BE2C (cell line): ENCODE data around the gene TCF4.

Source experiments
- DNase-seq: peaks from one replicate; pipeline ENCODE4 v3.0.0-alpha.2; 2020
- H3K27me3 ChIP-seq: fragments of 250-450 bp; sonication (Bioruptor Pico); 2 replicates; pipeline ENCODE4 v1.5.1; 2020; ENCODE audit warnings: mild to moderate bottlenecking
- H3K36me3 ChIP-seq: fragments of 250-450 bp; sonication (Bioruptor Pico); 2 replicates; pipeline ENCODE4 v1.5.1; 2020; ENCODE audit warnings: mild to moderate bottlenecking
- H3K4me1 ChIP-seq: fragments of 250-450 bp; sonication (Bioruptor Pico); 2 replicates; pipeline ENCODE4 v1.5.1; 2020
- H3K4me3 ChIP-seq: 2 replicates; pipeline ENCODE4 v1.5.1; 2011; ENCODE audit warnings: low read depth, low read length
- H3K9me3 ChIP-seq: fragments of 250-450 bp; sonication (Bioruptor Pico); 2 replicates; pipeline ENCODE4 v1.5.1; 2020
- TF ChIP-seq, protein P1 (sequence below): IDR thresholded peaks from 2 replicates; pipeline ENCODE4 v1.5.1; 2012; ENCODE audit warnings: mild to moderate bottlenecking, low read depth, low read length

TCF4 gene

GRCh38 chr18:55589625-55590291 lies 1.8 kb upstream of the TCF4 start:
- H3K4me3 ChIP-seq = peak overlapping the region; percentile 87
- TF ChIP-seq, protein P1, sequence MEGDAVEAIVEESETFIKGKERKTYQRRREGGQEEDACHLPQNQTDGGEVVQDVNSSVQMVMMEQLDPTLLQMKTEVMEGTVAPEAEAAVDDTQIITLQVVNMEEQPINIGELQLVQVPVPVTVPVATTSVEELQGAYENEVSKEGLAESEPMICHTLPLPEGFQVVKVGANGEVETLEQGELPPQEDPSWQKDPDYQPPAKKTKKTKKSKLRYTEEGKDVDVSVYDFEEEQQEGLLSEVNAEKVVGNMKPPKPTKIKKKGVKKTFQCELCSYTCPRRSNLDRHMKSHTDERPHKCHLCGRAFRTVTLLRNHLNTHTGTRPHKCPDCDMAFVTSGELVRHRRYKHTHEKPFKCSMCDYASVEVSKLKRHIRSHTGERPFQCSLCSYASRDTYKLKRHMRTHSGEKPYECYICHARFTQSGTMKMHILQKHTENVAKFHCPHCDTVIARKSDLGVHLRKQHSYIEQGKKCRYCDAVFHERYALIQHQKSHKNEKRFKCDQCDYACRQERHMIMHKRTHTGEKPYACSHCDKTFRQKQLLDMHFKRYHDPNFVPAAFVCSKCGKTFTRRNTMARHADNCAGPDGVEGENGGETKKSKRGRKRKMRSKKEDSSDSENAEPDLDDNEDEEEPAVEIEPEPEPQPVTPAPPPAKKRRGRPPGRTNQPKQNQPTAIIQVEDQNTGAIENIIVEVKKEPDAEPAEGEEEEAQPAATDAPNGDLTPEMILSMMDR = no peak
- no peaks in the 10 kb centered on the region for H3K27me3 ChIP-seq
- H3K4me1 ChIP-seq = no peaks in the 10 kb centered on the region
- H3K9me3 ChIP-seq = no peaks in the 10 kb centered on the region
- H3K36me3 ChIP-seq = peaks cover 12% of the 10 kb centered on the region
- DNase-seq = peak; percentile 88

DNA sequence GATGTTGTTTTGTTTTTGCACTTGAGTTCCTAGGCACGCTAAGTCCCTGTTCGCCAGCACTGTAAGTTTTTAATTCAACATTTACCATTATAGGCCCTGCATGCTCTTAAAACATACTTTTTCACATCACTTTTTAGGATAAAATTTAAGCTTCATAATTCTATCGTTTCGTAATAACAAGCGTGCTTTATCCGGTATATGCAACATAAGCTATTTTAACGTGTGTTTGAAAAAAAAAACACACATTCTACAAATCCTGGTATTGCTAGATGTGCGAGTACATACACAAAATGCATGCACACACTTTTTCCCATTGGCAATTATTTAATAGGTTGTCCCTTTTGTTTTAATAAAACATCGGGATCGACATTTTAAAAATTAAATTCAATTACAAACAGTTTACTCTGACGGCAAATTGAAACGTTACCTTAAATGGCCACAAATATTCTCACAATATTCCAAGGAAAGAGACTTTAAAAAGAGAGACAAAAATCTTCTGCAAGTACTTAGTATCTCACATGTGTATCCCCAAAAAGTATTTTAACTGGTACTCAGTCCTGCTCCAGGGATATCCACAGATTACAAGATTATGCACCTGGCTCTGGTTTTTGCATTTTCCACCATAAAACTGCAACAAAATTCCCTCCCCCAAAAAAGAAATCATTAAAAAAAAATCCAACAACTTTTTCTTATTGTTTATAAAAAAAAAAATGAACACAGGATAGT lies 1.0 kb upstream of the TCF4 start:
- TF ChIP-seq, protein P1 = no peak
- Histone ChIP-seq H3K9me3 (no peaks in the 10 kb centered on the region), H3K4me3 (peak overlapping the region; percentile 87), H3K4me1 (no peaks in the 10 kb centered on the region), H3K36me3 (peaks cover 12% of the 10 kb centered on the region), H3K27me3 (no peaks in the 10 kb centered on the region)
- DNase-seq = no peak

GRCh38 chr18:55587418-55588110 lies 428 bp downstream of the TCF4 start:
- Histone ChIP-seq H3K4me1 (no peaks in the 10 kb centered on the region), H3K9me3 (no peaks in the 10 kb centered on the region), H3K36me3 (peaks cover 20% of the 10 kb centered on the region), H3K4me3 (peak overlapping the region; percentile 74), H3K27me3 (no peaks in the 10 kb centered on the region)
- TF ChIP-seq, protein P1 = no peak
- DNase-seq = peak; percentile 42

DNA sequence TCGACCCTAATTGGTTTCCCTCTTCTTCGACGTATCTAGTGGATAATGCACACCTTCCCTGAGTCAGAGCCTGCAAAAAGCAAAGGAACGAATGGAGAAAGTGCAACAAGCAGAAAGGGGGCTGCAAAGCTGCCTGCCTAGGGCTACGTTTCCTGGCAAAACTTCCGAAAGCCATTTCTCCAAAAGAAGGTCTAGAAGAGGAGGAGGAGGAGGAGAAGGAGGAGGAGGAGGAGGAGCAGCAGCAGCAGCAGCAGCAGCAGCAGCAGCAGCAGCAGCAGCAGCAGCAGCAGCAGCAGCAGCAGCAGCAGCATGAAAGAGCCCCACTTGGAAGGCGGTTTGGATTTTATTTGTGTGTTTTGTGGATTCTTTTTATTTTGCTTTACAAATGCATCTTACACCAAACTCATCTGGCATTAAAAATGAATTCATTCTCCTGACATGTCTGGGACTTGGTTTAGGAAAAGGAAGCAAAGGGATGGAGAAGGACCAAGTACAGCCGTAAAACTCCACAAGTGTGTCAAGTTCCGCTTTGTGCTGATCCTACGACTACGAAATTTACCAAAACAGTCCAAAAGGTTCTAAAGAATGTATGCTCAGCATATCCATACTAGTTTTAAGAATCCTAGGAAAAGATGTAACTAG lies 2.0 kb downstream of the TCF4 start:
- no peaks in the 10 kb centered on the region for H3K27me3 ChIP-seq
- H3K4me3 ChIP-seq = peak overlapping the region; percentile 74
- TF ChIP-seq, protein P1 = no peak
- H3K9me3 ChIP-seq = no peaks in the 10 kb centered on the region
- peak; percentile 10 for DNase-seq
- H3K4me1 ChIP-seq = no peaks in the 10 kb centered on the region; the same call in 1 of the 2 replicates
- H3K36me3 ChIP-seq = peaks cover 23% of the 10 kb centered on the region

- Histone ChIP-seq H3K9me3 (no peaks in the 10 kb centered on the region), H3K27me3 (no peaks in the 10 kb centered on the region), H3K4me3 (peak overlapping the region; percentile 74), H3K4me1 (no peaks in the 10 kb centered on the region; the same call in 1 of the 2 replicates), H3K36me3 (peaks cover 23% of the 10 kb centered on the region)
- TF ChIP-seq, protein P1 = no peak
- DNase-seq = no peak
These were observed 2.7 kb downstream of the TCF4 start for GRCh38 chr18:55585065-55585919.
